GM03348 (cell line): ENCODE measurements around the gene MS4A15.
A peak's percentile ranks its signal among the peaks of the same experiment; 100 is the strongest.
"Not testable (repeated sequence)": the region's sequence is repeated elsewhere in the genome, so short reads cannot be mapped to it uniquely, and the experiment has no call there.

Source experiments
- DNase-seq: peaks from one replicate; pipeline ENCODE4 v3.0.0; 2012; ENCODE audit warnings: low spot score

MS4A15 gene

GRCh38 chr11:60754887-60755286 lies 1.8 kb upstream of the MS4A15 start:
- DNase-seq = no peak

- no peak for DNase-seq
Measured at GRCh38 chr11:60757231-60757800, 649 bp downstream of the MS4A15 start.

- DNase-seq = not testable (repeated sequence)
Measured at GRCh38 chr11:60758671-60759070, 2.0 kb downstream of the MS4A15 start.

DNA sequence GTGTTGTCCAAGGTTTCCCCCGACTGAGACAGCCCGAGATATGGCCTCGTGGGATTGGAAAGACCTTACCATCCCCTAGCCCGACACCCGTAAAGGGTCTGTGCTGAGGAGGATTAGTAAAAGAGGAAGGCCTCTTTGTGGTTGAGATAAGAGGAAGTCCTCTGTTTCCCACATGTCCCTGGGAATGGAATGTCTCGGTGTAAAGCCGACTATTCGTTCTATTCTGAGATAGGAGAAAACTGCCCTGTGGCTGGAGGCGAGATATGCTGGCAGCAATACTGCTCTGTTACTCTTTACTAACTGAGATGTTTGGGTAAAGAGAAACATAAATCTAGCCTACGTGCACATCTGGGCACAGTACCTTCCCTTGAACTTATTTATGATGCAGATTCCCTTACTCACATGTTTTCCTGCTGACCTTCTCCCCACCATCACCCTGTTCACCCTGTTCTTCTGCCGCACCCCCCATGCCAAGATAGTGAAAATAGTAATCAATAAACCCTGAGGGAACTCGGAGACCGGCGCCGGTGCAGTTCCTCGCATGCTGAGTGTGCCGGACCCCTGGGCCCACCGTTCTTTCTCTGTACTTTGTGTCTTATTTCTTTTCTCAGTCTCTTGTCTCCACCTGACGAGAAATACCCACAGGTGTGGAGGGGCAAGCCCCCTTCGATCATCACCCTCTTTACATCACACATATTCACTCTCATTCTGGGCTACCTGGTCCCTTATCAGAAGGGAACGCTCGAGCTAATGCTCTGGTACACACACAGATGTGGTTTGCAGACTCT lies 3.0 kb downstream of the MS4A15 start:
- not testable (repeated sequence) for DNase-seq

DNA sequence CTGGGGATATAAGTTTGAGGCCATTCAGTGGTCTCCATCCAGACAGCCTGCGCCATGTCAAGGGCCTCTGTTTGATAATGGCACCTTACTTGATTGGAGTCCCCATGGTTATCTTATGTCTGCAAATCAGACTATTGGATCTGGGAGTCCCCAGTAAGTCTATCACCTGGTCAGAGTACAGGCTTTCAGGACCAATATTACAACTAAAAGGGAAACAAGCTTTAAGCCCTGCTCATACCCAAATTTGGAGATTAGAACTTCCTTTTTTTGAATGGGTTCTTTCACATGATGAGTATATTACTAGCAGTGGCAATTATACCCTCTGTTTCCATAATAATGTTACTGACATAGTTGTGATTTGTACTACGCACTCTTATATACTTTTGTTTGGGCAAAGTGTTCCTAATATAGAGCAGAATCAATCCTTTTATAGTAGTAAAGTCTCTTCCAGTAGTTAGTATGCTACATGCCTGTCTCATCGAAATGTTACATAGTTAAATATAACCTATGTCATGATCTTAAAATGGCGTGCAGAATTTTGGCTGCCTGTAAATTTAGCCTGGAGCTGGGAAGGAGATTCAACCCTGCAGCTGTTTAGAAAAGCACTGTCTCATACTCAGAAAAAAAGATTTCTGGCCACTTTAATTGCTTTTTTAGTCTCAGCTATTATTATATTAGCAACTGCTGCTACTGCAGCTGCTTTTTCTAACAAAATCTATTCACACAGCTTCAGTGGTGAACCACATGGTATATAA lies 4.9 kb downstream of the MS4A15 start:
- DNase-seq = no peak

DNA sequence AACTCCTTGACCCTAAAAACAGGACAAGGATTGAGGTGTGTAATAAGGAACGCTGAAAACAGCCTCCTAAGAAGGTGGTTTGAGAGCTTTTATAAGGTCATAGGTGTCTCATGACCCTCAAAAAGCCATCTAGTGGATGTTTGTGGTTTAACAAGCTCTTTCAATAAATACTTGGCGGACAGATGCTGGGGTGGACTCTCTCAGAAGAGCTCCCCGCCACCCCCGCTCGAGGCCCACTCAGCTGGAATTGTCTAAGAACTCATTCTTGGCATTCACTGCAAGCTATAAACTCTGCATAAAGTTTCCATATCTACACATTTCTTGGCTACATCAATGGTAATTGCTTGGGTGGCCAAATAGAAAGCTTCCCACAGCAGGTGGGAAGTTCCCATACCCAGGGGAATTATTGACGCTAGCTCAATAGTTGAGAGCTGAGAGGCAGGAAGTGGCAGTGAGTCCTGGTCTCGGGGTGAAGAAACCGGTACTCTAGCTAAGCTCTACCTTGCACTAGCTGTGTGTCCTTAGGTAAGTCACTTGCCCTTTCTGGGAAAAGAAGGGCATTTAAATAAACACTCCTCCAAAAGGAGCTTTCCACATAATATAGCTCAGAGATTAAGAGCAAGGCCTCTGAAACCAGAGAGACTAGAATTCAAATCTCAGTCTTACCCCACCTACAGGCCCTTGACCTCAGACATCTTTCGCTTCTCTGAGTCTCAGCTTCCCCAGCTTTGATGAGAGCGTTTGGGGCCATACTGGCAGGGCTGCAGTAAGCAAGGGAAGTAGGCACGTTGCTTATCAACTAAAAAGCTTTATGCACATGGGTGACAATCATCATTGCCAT lies 6.4 kb downstream of the MS4A15 start:
- no peak for DNase-seq

- DNase-seq = no peak
Measured at GRCh38 chr11:60763692-60764369, 7.2 kb downstream of the MS4A15 start.

DNA sequence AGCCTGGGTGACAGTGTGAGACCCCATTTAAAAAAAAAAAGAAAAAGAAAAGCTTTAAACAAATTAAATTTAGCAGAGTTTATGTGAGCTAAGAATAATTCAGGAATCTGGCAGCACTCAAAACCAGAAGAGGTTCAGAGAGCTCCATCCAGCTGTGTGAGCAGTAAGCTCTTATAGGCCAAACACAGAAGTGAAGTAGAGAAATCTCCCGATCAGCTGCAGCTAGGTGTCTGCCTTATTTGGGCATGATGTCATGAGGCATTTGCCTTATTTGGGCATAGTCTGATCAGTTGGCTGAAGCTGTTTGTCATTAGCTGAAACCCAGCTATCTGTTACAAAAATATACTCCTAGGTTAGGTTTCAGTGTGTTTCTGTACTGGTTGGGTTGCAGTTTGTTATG lies 8.2 kb downstream of the MS4A15 start:
- no peak for DNase-seq

DNA sequence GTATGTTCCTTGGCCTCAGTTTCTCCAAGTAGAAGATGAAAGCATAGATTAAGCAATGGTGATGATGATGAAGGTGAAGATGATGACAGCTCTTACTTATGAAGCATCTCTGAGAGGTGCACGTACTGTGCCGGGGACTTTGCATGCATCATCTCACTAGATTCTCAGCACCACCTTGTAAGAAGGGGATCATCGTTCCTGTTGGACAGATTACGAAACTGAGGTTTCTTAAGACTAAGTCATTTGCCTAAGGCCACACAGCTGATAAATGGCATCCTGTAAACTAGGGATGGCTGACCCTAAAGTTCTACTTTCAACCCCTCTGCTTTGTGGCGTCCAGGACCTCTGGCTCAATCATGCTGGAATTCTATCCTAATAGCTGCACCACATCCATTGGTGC lies 8.7 kb downstream of the MS4A15 start:
- DNase-seq = no peak

- DNase-seq = no peak
Measured at GRCh38 chr11:60766547-60766946, 9.9 kb downstream of the MS4A15 start.

DNA sequence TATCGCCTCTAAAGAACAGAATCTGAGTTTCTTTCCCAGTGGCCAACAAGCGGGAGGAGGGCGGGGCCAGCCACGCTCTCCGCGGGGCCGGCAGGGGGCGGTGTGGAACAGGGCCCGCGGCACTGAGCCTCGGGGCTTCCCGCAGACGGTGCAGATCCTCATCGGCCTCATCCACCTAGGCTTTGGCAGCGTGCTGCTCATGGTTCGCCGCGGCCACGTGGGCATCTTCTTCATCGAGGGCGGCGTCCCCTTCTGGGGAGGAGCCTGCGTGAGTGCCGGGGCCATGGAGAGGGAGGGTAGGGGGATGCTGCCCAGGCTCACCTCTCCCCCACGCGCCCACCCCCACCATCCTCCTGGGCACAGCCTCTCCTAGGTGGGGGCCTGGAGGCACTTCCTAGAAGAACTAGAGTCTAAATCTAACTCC lies 10.7 kb downstream of the MS4A15 start:
- peak; percentile 46 for DNase-seq

DNA sequence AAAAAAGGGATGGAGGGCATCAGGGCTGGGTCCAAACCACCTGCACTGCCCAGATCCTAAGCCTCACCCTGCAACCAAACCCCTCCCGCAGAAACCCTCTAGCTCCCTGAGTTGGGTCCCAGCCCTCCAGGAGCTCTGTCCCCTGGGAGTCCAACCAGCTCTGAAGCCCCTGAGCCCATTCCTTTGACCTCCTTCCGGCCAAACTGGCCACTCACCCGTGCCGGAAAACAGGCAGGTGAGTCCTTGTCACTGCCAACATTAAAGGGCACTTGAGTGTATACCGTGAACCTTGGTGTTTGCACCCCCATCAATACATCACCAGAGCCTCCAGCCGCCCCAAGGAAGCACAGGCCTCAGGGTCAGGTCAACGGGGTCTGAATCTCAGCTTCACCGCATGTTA lies 11.5 kb downstream of the MS4A15 start:
- DNase-seq = no peak

GRCh38 chr11:60769273-60769672 lies 12.6 kb downstream of the MS4A15 start:
- no peak for DNase-seq

DNA sequence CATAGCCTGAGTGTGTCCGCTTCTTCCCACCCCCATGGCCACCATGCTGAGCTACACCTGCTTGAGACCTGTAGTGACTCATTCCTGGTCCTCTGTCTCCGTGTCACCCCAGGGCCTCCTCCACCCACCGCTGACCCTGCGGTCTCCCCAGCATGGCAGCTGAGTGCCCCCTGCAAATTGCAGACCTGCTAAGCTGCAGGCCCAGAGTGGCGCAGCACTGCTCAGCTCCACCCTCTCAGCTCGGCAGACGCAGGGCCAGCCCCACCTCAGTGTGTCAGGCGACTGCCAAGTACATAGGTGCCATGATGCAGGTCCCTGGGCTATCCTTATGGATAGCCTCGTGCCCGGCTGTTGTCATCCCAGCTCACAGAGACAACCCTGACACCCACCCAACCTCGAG lies 13.1 kb downstream of the MS4A15 start:
- no peak for DNase-seq

- no peak for DNase-seq
Measured at GRCh38 chr11:60771146-60771545, 14.5 kb downstream of the MS4A15 start.

DNA sequence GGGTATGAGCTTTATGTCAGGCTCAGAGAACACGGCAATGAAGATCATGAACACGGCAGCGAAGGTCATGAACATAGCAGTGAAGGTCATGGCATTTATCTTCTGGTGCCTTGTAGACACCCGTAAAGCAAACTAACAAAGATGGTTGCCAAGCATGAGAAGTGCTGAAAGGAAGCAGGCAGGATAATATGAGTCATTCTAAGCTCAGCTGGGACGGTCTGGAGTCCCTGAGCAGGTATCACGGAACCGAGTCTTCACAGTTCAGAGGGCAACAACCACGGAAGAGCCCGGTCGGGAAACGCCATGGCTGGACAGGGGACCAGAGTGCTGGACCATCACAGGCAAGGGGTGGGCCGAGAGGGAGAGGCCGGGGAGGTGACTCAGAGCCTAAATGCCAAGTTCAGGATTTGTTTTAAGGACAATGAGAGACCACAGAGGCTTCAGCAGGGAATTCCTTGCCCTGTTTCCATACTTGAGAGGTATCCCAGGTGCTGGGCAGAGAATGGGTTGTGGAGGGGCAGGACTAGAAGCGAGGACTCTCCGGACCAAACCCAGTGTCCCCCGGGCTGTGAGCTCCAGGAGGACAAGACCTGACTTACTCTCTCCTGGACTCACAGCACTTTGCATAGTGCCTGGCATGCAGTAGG lies 15.3 kb downstream of the MS4A15 start:
- DNase-seq = no peak

- DNase-seq = no peak
Measured at GRCh38 chr11:60772666-60773065, 16.0 kb downstream of the MS4A15 start.

DNA sequence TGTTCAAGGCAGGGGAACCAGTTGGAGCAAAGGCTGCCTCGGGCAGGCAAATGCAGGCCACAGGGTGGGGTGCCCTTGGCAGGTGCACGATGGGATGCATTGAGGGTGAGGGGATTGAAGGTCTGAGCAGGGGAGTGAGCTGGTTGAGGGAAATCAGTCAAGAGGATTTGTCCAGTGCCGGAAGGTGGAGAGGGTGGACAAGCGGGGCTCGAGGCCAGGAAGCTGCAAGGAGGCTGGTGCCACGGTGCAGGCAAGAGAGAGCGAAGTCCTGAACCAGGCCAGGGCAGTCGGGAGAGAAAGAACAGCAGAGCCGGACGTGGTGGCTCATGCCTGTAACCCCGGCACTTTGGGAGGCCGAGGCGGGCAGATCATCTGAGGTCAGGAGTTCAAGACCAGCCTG lies 18.1 kb downstream of the MS4A15 start:
- no peak for DNase-seq

DNA sequence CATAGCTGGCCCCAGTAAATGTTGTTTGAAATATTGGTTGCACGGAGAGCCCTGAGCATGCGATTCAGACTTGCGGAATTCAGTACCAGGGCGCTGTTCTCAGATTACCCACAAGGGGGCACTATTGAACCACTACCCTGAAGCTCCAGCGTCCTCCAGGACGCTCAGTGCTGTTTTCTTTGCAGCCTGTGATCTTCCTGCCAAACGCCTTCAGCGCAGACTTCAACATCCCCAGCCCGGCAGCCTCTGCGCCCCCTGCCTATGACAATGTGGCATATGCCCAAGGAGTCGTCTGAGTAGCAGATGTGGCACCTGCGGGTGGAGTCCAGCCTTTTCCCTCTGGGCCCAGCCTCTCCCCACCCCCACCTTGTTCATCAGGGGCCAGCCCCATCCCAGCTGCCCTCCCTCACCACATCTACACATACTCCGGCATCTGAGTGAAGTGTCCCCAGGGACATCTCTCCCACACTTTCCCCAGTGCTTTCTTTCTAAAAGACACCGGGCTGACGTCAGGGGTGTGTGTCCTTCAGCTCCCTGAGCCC lies 18.8 kb downstream of the MS4A15 start:
- DNase-seq = peak; percentile 92

DNA sequence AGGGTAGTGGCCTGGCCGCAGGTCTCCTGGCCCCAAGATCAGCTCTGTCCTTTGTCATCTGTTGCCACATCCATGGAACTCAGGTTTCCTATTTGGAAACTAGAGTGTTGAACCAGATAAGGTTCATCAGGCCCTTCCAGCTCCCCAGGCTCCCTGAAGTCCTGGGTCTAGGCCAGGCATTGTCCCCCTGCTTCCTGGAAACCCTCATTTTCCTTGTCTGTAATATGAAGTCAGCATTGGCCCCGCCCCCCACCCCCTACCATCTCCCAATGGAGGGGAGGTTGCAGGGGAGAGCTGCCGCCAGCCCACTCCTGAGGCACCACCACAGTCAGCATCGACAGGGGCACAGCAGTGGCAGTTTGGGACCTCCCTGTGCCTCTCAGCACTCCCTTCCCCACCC lies 19.5 kb downstream of the MS4A15 start:
- DNase-seq = no peak

DNA sequence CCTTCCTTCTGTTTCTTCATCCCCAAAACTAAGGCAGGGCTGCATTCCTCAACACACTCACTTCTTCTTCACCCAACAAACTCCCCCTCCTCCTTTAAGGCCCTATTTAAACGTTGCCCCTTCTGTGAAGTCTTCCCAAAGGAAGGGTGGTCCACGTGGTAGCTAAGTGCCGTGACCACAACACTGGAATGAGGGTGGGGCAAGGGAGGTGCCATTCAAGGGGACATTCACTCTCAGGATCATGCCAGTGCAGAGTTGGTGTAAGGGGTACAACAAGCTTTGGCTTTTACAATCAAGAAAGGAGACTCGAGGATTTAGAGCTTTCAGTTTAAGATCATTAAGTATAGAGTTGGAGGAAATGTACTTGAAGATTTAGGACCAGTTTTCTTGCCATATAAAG lies 20.4 kb downstream of the MS4A15 start:
- no peak for DNase-seq
